Smooth muscle cell (in vitro differentiated cells): ENCODE measurements around the gene SWI5. TPM values are rescaled to one million over a fixed set of nuclear protein-coding genes. Genes with fewer than 3 reads are reported as not detected.

Source experiments
- DNase-seq: peaks from one replicate; lab custom pipeline; 2025; ENCODE audit not compliant: unreplicated experiment; lab: John Stamatoyannopoulos, UW
- H2AFZ ChIP-seq: fragments of 200-600 bp; sonication (generic); 2 replicates; pipeline ENCODE4 v1.6.0; 2016; ENCODE audit warnings: antibody characterized with exemption, low read depth, mild to moderate bottlenecking
- H3F3A ChIP-seq: fragments of 200-600 bp; sonication (generic); 2 replicates; pipeline ENCODE4 v1.6.0; 2017; ENCODE audit warnings: antibody characterized with exemption, low read depth
- H3K27ac ChIP-seq: fragments of 200-600 bp; sonication (generic); 2 replicates; pipeline ENCODE4 v1.5.1; 2016; ENCODE audit warnings: low read depth, mild to moderate bottlenecking
- H3K27me3 ChIP-seq: fragments of 200-600 bp; sonication (generic); 2 replicates; pipeline ENCODE4 v1.6.1; 2016; ENCODE audit warnings: low read depth, mild to moderate bottlenecking
- H3K36me3 ChIP-seq: fragments of 200-600 bp; sonication (generic); 2 replicates; pipeline ENCODE4 v1.5.1; 2016; ENCODE audit warnings: low read depth
- H3K4me1 ChIP-seq: fragments of 200-600 bp; sonication (generic); 2 replicates; pipeline ENCODE4 v1.5.1; 2016; ENCODE audit warnings: low read depth
- H3K4me2 ChIP-seq: fragments of 200-600 bp; sonication (generic); 2 replicates; pipeline ENCODE4 v1.6.0; 2016; ENCODE audit warnings: mild to moderate bottlenecking
- H3K4me3 ChIP-seq: fragments of 200-600 bp; sonication (generic); 2 replicates; pipeline ENCODE4 v1.5.1; 2016; ENCODE audit warnings: mild to moderate bottlenecking
- H3K79me2 ChIP-seq: fragments of 200-600 bp; sonication (generic); 2 replicates; pipeline ENCODE4 v1.6.0; 2016; ENCODE audit warnings: low read depth, mild to moderate bottlenecking
- H3K9ac ChIP-seq: fragments of 200-600 bp; sonication (generic); 2 replicates; pipeline ENCODE4 v1.6.0; 2016; ENCODE audit warnings: low read depth
- H3K9me3 ChIP-seq: fragments of 200-600 bp; sonication (generic); replicated peaks from 2 replicates; pipeline ENCODE4 v1.5.1; 2016; ENCODE audit warnings: low read depth
- H4K20me1 ChIP-seq: fragments of 200-600 bp; sonication (generic); 2 replicates; pipeline ENCODE4 v1.6.0; 2016; ENCODE audit warnings: low read depth
- WGBS: methylation state at CpG from one replicate; pipeline ENCODE4 v1.1.7; 2016; ENCODE audit warnings: low lambda C conversion rate; 5-methylcytosine and 5-hydroxymethylcytosine counted together
- polyA plus RNA-seq: library from polyadenylated mRNA; unstranded; fragments of >200 nt; fragmentation: Nextera tagmentation; extraction: Ambion mirVana; gene quantifications from 2 replicates; pipeline ENCODE4 v1.2.1, GENCODE V29; 2016
- total RNA-seq: library from RNA; depleted of rRNA; stranded (reverse); fragments of >200 nt; gene quantifications from 2 replicates; pipeline ENCODE4 v1.2.3, GENCODE V29; 2014
- TF ChIP-seq, protein P1 (sequence below): fragments of 200-600 bp; sonication (generic); IDR thresholded peaks from 2 replicates; pipeline ENCODE4 v1.5.1; 2017; ENCODE audit warnings: borderline replicate concordance, mild to moderate bottlenecking, antibody characterized with exemption; ENCODE audit not compliant: insufficient read depth, poor library complexity, severe bottlenecking

The SWI5 gene
- total and polyA plus RNA-seq, 2 experiments from 2014 or later, result 47.1 to 77.2 TPM

DNA sequence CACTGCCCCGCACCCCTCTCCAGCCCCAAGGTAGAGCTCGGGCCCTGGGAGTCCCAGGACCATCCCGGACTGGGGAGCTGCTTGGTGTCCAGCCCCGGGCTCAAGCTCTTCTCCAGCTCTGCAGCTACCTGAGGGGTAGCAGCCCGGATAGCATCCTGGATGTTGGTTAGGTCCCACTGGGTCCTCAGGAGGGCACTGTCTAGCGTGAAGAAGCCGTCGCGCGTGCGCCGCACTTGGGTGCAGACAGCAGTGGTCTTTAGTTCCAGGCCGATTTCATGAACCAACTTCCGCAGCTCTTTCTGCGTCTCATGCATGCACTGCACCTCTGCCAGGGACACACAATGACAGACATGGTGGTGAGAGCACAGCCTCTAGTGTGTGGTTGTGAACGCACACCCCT, 33.5 kb downstream of the SWI5 start:
- Histone ChIP-seq H4K20me1 (peaks cover 3% of the 10 kb centered on the region), H3K9me3 (no peaks in the 10 kb centered on the region), H3K27me3 (no peaks in the 10 kb centered on the region), H3K36me3 (no peaks in the 10 kb centered on the region), H3K9ac (no peak overlapping the region), H3K4me3 (no peak overlapping the region), H2AFZ (no peak overlapping the region), H3K27ac (no peak overlapping the region), H3K79me2 (no peaks in the 10 kb centered on the region), H3K4me1 (peaks cover 3% of the 10 kb centered on the region), H3K4me2 (no peak overlapping the region), H3F3A (peaks cover 10% of the 10 kb centered on the region)
- over 99% methylated on average over 16 of the region's 16 CpGs for WGBS
- no peak for DNase-seq
- TF ChIP-seq, protein P1, sequence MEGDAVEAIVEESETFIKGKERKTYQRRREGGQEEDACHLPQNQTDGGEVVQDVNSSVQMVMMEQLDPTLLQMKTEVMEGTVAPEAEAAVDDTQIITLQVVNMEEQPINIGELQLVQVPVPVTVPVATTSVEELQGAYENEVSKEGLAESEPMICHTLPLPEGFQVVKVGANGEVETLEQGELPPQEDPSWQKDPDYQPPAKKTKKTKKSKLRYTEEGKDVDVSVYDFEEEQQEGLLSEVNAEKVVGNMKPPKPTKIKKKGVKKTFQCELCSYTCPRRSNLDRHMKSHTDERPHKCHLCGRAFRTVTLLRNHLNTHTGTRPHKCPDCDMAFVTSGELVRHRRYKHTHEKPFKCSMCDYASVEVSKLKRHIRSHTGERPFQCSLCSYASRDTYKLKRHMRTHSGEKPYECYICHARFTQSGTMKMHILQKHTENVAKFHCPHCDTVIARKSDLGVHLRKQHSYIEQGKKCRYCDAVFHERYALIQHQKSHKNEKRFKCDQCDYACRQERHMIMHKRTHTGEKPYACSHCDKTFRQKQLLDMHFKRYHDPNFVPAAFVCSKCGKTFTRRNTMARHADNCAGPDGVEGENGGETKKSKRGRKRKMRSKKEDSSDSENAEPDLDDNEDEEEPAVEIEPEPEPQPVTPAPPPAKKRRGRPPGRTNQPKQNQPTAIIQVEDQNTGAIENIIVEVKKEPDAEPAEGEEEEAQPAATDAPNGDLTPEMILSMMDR, result no peak

DNA sequence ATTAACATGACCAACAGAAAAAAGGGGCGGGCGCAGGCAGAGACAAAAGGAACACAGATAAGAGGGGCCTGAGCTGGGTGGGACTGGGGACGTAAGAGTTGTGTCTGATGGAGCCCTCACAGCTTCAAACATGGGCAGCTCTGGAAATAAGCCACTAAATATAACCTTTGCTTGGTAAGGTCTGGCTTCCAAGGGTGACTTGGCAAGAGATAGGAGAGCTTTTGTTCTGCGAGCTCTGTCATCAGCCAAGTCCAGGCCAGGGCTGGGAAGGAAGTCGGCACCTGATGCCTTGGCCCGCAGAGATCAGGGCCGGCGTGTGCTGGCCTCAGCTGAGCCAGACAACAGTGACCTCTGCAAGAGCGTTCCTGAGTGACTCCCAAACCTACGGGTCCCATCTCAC, 34.4 kb downstream of the SWI5 start:
- TF ChIP-seq, protein P1, result no peak
- no peaks in the 10 kb centered on the region for H3K9me3 ChIP-seq

DNA sequence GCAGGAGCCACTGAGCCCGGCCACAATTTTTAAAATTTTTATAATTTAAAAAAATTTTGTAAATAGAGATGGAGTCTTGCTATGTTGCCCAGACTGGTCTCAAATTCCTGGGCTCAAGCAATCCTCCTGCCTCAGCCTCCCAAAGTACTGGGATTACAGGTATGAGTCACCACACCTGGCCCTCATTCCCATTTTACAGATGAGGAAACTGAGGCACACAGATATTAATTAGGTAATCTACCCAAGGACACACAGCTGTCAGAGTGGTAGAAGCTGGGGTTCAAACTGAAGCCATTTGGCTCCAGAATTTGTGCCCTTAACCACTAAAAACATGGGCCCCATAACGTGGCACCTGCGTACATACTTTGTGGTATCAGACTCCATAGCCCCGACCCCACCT, 38.6 kb downstream of the SWI5 start:
- H3K79me2 ChIP-seq, result no peaks in the 10 kb centered on the region
- no peaks in the 10 kb centered on the region for H3K4me1 ChIP-seq
- no peaks in the 10 kb centered on the region for H3K27me3 ChIP-seq
- no peaks in the 10 kb centered on the region for H3K9me3 ChIP-seq
- TF ChIP-seq, protein P1, result no peak
- H3K9ac ChIP-seq, result no peak overlapping the region
- H3K36me3 ChIP-seq, result no peaks in the 10 kb centered on the region
- no peak overlapping the region for H3K4me3 ChIP-seq
- 97% methylated on average over 4 of the region's 4 CpGs for WGBS
- no peaks in the 10 kb centered on the region for H3F3A ChIP-seq
- no peak overlapping the region for H3K4me2 ChIP-seq
- no peak for DNase-seq
- peak overlapping the region; percentile 30 for H3K27ac ChIP-seq
- H4K20me1 ChIP-seq, result no peaks in the 10 kb centered on the region
- no peak overlapping the region for H2AFZ ChIP-seq

More for the DNA sequence above, 34.4 kb downstream of the SWI5 start:
- Histone ChIP-seq H3K36me3 (no peaks in the 10 kb centered on the region), H2AFZ (no peak overlapping the region), H3K9ac (no peak overlapping the region), H3K4me3 (no peak overlapping the region), H3F3A (peaks cover 6% of the 10 kb centered on the region), H3K27ac (no peak overlapping the region), H4K20me1 (peaks cover 3% of the 10 kb centered on the region), H3K4me2 (no peak overlapping the region), H3K4me1 (peaks cover 3% of the 10 kb centered on the region), H3K79me2 (no peaks in the 10 kb centered on the region), H3K27me3 (no peaks in the 10 kb centered on the region)
- WGBS, result 92% methylated on average over 10 of the region's 10 CpGs
- DNase-seq, result no peak

DNA sequence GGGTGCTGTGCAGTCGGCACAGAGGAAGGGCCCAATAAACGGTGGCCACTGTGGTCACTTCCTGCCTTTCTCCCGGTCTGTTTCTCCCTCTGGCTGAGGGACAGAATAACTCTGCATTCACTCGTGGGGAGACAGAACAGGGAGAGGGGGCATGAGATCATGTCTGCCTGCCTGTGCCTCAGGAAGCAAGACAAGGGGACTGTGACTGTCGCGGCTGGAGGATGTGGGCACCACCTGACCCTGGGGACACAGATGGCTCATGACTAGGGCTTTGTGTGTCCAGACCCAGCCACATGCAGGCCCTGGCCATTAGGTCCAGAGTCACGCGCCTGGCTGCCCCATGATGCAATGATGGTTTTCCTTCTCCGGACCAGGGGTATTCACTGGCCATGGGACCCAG, 40.3 kb downstream of the SWI5 start:
- DNase-seq, result no peak
- Histone ChIP-seq H3K9ac (no peak overlapping the region), H3K4me2 (no peak overlapping the region), H3F3A (no peaks in the 10 kb centered on the region), H3K27ac (no peak overlapping the region), H3K36me3 (no peaks in the 10 kb centered on the region), H3K9me3 (no peaks in the 10 kb centered on the region), H3K79me2 (peaks cover 3% of the 10 kb centered on the region), H3K4me1 (peaks cover 2% of the 10 kb centered on the region), H3K4me3 (no peak overlapping the region), H3K27me3 (no peaks in the 10 kb centered on the region), H4K20me1 (no peaks in the 10 kb centered on the region), H2AFZ (no peak overlapping the region)
- 75% methylated on average over 9 of the region's 9 CpGs for WGBS
- TF ChIP-seq, protein P1, result no peak
